GM21360 (cell line): ENCODE data around the gene NCF1.
"Not testable (repeated sequence)": the region's sequence is repeated elsewhere in the genome, so short reads cannot be mapped to it uniquely, and the experiment has no call there.

ENCODE experiments used
- ATAC-seq: cut with Tn5 transposase; IDR thresholded peaks from one replicate; pipeline ENCODE4 v1.9.1; 2021; ENCODE audit warnings: mild to moderate bottlenecking, moderate library complexity; ENCODE audit not compliant: unreplicated experiment

NCF1 gene

DNA sequence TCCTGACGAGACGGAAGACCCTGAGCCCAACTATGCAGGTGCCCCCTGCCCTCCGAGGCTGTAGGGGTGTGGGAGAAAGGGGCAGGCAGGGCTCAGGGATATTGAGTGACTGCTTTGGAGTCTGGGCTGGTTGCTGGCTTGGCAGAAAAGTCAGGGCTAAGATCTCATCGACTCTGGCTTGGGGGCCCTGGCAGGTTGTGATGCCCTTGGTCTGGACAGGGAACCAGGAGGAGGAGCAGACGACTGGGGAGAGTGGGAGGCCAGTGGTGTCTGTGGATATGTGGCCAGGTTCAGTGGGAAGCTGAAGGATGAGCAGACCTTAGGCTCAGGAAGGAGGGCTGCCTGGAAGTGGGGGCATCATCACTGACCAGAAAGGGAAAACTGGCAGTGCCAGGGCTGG lies 9.8 kb downstream of the NCF1 start:
- not testable (repeated sequence) for ATAC-seq

GRCh38 chr7:74788369-74789150 lies 14.7 kb downstream of the NCF1 start:
- peak; percentile 83 for ATAC-seq

- not testable (repeated sequence) for ATAC-seq
These were observed 15.5 kb downstream of the NCF1 start for GRCh38 chr7:74789200-74789736.

- ATAC-seq = not testable (repeated sequence)
These were observed 24.2 kb downstream of the NCF1 start for GRCh38 chr7:74797848-74798622.

GRCh38 chr7:74798644-74799043 lies 24.8 kb downstream of the NCF1 start:
- ATAC-seq = not testable (repeated sequence)

GRCh38 chr7:74815882-74816281 lies 42.1 kb downstream of the NCF1 start:
- ATAC-seq = not testable (repeated sequence)

DNA sequence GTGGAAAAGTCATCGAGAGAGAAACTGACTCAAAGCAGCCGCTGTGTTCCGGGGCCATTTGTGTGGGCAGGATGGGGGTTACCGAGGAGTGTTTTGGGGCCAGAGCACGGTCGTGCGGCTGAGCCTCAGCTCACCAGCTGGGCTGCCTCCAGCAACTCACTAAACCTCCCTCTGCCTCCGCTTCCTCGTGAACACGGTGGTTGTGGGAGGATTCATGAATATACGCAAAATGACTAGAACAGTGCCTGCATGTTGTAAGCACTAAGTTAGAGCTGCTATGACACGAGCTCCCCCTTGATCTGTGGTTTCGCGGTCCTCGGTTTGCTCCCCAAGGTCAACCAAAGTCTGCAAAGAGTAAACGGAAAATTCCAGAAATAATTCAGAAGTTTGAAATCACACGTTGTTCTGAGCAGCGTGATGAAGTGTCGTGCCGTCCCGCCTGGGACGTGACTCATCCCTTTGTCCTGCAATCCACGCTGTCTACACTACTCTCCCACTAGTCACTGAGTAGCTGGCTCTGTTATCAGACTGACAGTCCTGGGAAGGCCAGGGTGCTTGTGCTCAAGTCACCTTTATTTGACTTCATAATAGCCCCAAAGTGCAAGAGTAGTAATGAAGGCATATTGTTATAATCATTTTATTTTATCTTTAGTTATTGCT lies 46.5 kb downstream of the NCF1 start:
- ATAC-seq = peak; percentile 77

GRCh38 chr7:74821259-74821658 lies 47.4 kb downstream of the NCF1 start:
- not testable (repeated sequence) for ATAC-seq

DNA sequence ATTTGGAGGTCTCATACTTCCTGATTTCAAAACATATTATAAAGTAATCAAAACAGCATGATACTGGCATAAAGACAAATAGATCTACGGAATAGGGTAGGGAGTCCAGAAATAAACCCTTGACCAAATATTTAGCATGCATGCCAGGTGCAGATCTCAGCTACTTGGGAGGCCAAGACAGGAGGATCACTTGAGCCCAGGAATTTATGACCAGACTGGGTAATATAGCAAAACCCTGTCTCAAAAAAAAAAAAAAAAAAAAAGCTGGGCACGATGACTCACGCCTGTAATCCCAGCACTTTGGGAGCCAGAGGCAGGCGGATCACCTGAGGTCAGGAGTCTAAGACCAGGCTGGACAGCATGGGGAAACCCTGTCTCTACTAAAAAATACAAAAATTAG lies 56.1 kb downstream of the NCF1 start:
- ATAC-seq = not testable (repeated sequence)

DNA sequence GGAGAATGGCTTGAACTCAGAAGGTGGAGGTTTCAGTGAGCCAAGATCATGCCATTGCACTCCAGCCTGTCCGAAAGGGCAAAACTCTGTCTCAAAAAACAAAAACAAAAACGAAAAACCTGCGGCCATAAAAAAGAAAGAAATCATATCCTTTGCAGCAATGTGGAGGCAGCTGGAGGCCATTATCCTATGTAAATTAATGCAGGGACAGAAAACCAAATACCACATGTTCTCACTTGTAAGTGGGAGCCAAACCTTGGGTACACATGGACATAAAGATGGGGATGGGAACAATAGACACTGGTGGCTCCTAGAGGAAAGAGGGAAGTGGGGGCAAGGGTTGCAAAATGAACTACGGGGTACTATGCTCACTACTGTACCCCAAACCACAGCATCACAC lies 56.6 kb downstream of the NCF1 start:
- ATAC-seq = not testable (repeated sequence)
